AG10803 (cell line): ENCODE measurements around the gene PEX11G.

Source experiments
- DNase-seq: peaks from one replicate; pipeline ENCODE4 v3.0.0; 2010; ENCODE audit warnings: low read depth
- H3K4me3 ChIP-seq: 2 replicates; pipeline ENCODE4 v1.5.1; 2011; ENCODE audit warnings: mild to moderate bottlenecking, low read length, control low read depth
- CTCF ChIP-seq: conservative IDR thresholded peaks from 2 replicates; pipeline ENCODE4 v1.5.1; 2011; ENCODE audit warnings: mild to moderate bottlenecking, low read length, control low read depth, inconsistent platforms

PEX11G gene

GRCh38 chr19:7461841-7462629 lies 26.8 kb downstream of the PEX11G start:
- H3K4me3 ChIP-seq: no peak overlapping the region
- TF ChIP-seq CTCF: no peak
- DNase-seq: no peak

GRCh38 chr19:7460562-7460966 lies 28.3 kb downstream of the PEX11G start:
- TF ChIP-seq CTCF: no peak
- H3K4me3 ChIP-seq: no peak overlapping the region
- DNase-seq: no peak

GRCh38 chr19:7459773-7460172 lies 29.1 kb downstream of the PEX11G start:
- TF ChIP-seq CTCF: no peak
- no peak for DNase-seq
- no peak overlapping the region for H3K4me3 ChIP-seq

GRCh38 chr19:7458675-7459074 lies 30.2 kb downstream of the PEX11G start:
- DNase-seq: no peak
- TF ChIP-seq CTCF: no peak
- H3K4me3 ChIP-seq: no peak overlapping the region

GRCh38 chr19:7456964-7457541 lies 31.8 kb downstream of the PEX11G start:
- H3K4me3 ChIP-seq: no peak overlapping the region
- no peak for DNase-seq
- TF ChIP-seq CTCF: no peak

GRCh38 chr19:7455600-7456296 lies 33.1 kb downstream of the PEX11G start:
- H3K4me3 ChIP-seq: no peak overlapping the region
- no peak for TF ChIP-seq CTCF
- DNase-seq: no peak
